ENCODE results near the gene EDA. TPM values are rescaled to one million over a fixed set of nuclear protein-coding genes. Genes with fewer than 3 reads are reported as not detected.
"Not testable (repeated sequence)": the region's sequence is repeated elsewhere in the genome, so short reads cannot be mapped to it uniquely, and the experiment has no call there.

EDA gene
- total and polyA plus RNA-seq, 8 donors, result 2.2 to 4.6 (median 4.1) TPM

DNA sequence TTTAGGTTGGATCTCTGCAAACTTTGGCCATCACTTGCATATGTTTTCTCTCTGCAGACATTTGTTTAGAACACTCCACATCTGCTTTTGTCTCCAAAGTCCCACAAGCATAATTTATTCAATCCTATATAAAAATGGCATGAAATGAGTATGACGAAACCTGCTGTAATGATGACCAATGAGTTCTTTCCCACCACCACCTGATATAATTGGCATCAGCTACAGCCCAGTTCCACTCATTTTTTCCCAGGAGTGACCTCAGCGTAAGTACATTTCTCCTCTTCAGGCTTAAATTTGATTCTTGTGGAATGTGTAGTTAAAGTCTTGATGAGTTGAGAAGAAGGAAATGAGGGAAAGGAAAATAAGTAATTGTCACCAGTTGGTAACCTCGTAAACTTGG, 228.7 kb downstream of the EDA start:
- Histone ChIP-seq H3K27ac (no peak overlapping the region), H3K4me1 (no peaks in the 10 kb centered on the region), H3K9me3 (no peaks in the 10 kb centered on the region), H3K4me3 (no peak overlapping the region), H3K27me3 (no peaks in the 10 kb centered on the region), H3K36me3 (no peaks in the 10 kb centered on the region)
- TF ChIP-seq, protein P1, sequence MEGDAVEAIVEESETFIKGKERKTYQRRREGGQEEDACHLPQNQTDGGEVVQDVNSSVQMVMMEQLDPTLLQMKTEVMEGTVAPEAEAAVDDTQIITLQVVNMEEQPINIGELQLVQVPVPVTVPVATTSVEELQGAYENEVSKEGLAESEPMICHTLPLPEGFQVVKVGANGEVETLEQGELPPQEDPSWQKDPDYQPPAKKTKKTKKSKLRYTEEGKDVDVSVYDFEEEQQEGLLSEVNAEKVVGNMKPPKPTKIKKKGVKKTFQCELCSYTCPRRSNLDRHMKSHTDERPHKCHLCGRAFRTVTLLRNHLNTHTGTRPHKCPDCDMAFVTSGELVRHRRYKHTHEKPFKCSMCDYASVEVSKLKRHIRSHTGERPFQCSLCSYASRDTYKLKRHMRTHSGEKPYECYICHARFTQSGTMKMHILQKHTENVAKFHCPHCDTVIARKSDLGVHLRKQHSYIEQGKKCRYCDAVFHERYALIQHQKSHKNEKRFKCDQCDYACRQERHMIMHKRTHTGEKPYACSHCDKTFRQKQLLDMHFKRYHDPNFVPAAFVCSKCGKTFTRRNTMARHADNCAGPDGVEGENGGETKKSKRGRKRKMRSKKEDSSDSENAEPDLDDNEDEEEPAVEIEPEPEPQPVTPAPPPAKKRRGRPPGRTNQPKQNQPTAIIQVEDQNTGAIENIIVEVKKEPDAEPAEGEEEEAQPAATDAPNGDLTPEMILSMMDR (IDR thresholded peaks at IDR 0.05), result no peak
- no peak for DNase-seq
- intact Hi-C loops (cut with DNase I), result no loop called here
- ATAC-seq, result no peak

- H3K4me3 ChIP-seq; H3K36me3 ChIP-seq; intact Hi-C loops (cut with DNase I); H3K9me3 ChIP-seq; H3K27me3 ChIP-seq; ATAC-seq; H3K27ac ChIP-seq; H3K4me1 ChIP-seq; DNase-seq: not testable (repeated sequence)
These were observed 244.1 kb downstream of the EDA start for GRCh38 chrX:69859999-69860398.

DNA sequence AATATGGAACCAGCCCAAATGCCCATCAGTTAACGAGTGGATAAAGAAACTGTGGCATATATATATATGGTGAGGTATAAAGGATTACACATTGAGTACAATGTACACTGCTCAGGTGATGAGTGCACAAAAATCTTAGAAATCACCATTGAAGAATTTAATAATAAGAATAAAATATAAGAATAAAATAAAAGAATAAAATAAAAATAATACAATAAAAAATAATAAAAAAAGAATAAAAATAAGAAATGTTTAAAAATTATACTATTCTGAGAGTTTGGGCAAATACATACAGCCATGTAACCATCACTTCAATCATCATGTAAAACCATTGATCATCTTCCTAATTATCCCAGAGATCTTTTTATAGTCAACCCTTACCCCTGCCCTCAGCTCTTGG, 260.3 kb downstream of the EDA start:
- Histone ChIP-seq H3K4me3 (no peak overlapping the region), H3K9me3 (no peaks in the 10 kb centered on the region), H3K27me3 (no peaks in the 10 kb centered on the region), H3K27ac (no peak overlapping the region), H3K36me3 (no peaks in the 10 kb centered on the region), H3K4me1 (no peaks in the 10 kb centered on the region)
- intact Hi-C loops (cut with DNase I), result no loop called here
- ATAC-seq (no peak), DNase-seq (no peak)
- TF ChIP-seq, protein P1 (IDR thresholded peaks at IDR 0.05), result no peak

GRCh38 chrX:69884210-69884609, 268.3 kb downstream of the EDA start:
- Histone ChIP-seq H3K36me3 (no peaks in the 10 kb centered on the region), H3K27ac (no peak overlapping the region), H3K4me3 (no peak overlapping the region), H3K27me3 (no peaks in the 10 kb centered on the region), H3K4me1 (no peaks in the 10 kb centered on the region), H3K9me3 (peaks cover 0 to 5% of the 10 kb centered on the region in 2 donors)
- DNase-seq, result no peak
- no peak for ATAC-seq
- TF ChIP-seq, protein P1 (IDR thresholded peaks at IDR 0.05), result no peak
- intact Hi-C loops (cut with DNase I), result no loop called here

DNA sequence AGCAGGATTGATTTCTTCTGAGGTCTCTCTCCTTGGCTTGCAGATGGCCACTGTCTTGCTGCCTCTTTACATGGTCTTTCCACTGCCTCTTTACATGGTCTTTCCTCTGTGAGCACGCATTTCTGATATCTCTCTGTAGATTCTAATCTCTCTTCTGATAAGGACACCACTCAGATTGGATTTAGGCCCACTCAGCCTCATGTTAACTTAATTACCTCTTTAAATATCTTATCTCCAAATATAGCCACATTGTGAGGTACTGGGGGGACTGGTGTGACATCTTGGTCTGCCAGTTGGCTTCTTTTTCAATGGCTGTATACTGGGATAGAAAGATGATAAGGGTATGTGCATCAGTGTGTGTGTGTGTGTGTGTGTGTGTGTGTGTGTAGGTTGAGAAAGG, 280.1 kb downstream of the EDA start:
- TF ChIP-seq, protein P1 (IDR thresholded peaks at IDR 0.05), result no peak
- Histone ChIP-seq H3K36me3 (no peaks in the 10 kb centered on the region), H3K27me3 (peaks cover 0 to 3% of the 10 kb centered on the region in 2 donors), H3K9me3 (no peaks in the 10 kb centered on the region), H3K4me3 (no peak overlapping the region), H3K27ac (no peak overlapping the region), H3K4me1 (no peaks in the 10 kb centered on the region)
- intact Hi-C loops (cut with DNase I), result no loop called here
- ATAC-seq (no peak), DNase-seq (no peak)

DNA sequence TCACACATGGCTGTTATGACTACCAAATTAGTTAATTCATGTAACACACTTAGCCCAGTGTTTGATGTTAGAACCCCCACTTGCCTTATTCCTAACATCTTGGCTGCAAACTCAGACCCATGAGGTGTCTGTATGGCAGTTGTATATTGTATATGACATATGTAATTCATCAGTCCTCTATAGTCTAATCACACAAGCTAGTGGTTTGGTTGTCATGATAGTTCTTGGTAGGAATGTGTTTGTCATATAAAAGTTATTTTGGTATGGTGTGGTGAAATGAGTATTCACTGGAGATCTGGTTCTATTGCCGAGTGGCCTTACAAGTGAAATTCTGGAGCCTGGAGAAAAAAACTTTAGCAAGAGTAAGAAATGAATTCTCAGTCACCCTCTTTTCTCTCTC, 284.6 kb downstream of the EDA start:
- H3K9me3 ChIP-seq, result no peaks in the 10 kb centered on the region
- intact Hi-C loops (cut with DNase I), result no loop called here
- ATAC-seq, result no peak

More for the DNA sequence above, 284.6 kb downstream of the EDA start:
- Histone ChIP-seq H3K4me1 (no peaks in the 10 kb centered on the region), H3K27ac (no peak overlapping the region), H3K27me3 (peaks cover 0 to 3% of the 10 kb centered on the region in 2 donors), H3K4me3 (no peak overlapping the region), H3K36me3 (no peaks in the 10 kb centered on the region)
- TF ChIP-seq, protein P1 (IDR thresholded peaks at IDR 0.05), result no peak
- DNase-seq, result no peak
